NCI-H526 treated with DMSO at 0.1 percent for 48 hours (cell line): ENCODE measurements around the gene KYAT1.

Experiments
- DNase-seq: peaks from one replicate; lab custom pipeline; 2025; lab: John Stamatoyannopoulos, UW

KYAT1 gene

GRCh38 chr9:128838338-128838737 lies 43.4 kb downstream of the KYAT1 start:
- no peak for DNase-seq

DNA sequence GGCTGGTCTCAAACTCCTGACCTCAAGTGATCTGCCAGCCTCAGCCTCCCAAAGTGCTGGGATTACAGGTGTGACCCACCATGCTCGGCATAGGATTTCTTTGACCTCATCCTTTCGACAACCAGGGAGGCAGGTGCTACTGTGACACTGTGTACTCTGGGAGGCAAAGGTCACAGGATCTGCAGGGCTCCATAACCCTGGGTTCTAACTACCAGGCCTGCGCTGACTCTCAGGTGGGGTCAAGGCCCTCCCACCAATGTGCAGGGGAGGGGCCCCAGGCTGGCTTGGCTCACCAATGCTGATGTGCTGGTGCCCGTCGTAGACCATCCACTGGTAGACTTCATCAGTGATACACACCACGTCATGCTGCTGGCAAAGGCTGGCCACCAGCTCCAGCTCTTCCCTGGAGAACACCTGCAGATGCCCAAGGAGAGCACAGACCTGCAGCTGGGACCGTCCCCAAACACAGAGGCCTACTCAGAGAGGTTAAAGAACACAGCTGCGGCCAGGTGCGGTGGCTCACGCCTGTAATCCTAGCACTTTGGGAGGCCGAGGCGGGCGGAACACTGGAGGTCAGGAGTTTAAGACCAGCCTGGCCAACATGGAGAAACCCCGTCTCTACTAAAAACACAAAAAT lies 45.1 kb downstream of the KYAT1 start:
- DNase-seq = no peak

DNA sequence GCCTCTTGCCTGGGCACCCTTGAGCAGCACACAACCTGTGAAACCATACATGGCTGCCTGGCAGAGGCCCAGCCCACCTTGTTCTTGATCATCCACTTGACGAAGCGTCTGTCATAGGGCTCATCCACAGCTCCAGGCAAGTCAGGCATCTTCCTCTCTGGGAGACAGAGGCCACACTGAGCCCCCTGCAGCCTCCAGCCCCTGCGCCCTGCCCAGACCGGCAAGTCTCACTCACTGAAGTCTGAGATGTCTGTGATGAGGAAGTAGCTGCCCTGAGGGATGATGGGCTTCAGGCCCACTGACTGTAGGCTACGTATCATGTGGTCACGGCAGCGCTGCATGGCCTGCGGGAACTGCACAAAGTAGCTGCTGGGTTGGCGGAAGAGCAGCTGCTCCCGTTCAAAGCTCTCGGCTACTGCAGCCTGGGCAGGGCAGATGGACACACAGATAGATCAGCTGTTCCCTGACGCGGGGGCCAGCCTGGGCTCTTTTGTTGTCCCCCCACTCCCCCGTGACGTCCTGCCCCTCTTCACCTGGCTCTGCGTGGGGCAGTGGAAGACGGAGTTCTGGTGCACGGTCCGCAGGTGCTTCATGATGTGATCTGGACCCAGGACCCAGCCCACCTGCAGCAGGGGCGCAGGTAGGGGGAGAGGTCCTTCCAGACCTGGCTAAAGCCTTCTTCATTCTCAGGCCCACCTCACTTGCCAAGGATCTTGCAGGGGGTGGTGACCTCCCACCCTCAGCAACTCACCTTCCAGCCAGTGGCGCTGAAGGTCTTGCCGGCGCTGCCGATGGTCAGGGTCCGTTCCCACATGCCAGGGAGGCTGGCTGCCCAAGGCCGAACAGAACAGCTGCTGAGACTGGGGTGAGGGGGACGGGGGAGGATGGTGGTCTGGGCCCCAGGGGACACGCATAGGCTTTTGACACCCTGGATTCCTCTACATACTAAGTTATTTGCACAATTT lies 46.2 kb downstream of the KYAT1 start:
- no peak for DNase-seq

DNA sequence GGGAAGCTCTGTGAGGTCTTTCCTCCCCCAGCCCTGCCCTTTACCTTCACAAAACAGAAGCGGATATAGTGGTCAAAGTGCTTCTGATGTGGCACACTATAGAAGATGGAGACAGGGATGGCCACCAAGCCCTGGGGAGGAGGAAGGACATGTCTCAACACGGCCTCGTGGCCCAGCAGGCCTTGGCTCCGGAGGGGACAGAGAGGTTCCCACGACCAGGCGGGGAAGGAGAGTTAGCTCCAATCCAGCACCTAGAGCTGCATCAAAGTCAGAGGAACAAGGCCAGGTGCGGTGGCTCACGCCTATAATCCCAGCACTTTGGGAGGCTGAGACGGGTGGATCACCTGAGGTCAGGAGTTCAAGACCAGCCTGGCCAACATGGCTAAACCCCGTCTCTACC lies 48.1 kb downstream of the KYAT1 start:
- no peak for DNase-seq

- peak; percentile 83 for DNase-seq
These were observed 52.1 kb downstream of the KYAT1 start, which contains the start of gene SPOUT1 for GRCh38 chr9:128829477-128830251. Gene SPOUT1, minus strand, starts transcription at chr9:128829794. Its CDS starts 14 bp downstream, at chr9:128829780.

- no peak for DNase-seq
These were observed 52.9 kb downstream of the KYAT1 start for GRCh38 chr9:128828719-128829452.

GRCh38 chr9:128828267-128828666 lies 53.5 kb downstream of the KYAT1 start:
- DNase-seq = no peak

- no peak for DNase-seq
These were observed 55.6 kb downstream of the KYAT1 start for GRCh38 chr9:128825923-128826700.

GRCh38 chr9:128824911-128825310 lies 56.8 kb downstream of the KYAT1 start:
- no peak for DNase-seq

GRCh38 chr9:128823903-128824406 lies 57.8 kb downstream of the KYAT1 start:
- DNase-seq = no peak

DNA sequence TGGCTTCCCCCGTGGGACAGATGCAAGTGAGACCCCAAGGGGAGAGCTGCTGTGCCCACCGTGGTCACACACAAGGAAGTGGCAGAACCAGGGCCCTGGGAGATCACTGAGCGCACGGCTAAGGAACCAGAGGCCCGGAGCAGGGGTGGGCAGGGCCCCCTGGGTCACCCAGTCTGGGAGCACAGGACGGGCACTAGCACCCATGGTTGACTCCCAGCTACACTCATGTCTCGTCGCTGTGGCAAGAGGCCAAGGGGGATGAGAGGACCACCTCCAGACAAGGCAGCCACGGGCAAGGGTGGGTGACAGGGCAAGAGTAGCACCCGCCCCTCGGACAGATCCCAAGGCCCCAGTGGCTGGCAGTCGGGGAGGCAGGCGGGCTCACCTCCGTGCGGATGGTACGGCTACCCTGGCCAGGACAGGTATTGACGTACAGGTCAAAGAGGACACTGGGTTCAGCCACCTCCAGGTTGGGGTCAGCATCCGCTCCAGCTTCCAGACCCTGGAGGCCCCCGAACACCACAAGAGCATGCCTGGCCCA lies 58.3 kb downstream of the KYAT1 start:
- no peak for DNase-seq

DNA sequence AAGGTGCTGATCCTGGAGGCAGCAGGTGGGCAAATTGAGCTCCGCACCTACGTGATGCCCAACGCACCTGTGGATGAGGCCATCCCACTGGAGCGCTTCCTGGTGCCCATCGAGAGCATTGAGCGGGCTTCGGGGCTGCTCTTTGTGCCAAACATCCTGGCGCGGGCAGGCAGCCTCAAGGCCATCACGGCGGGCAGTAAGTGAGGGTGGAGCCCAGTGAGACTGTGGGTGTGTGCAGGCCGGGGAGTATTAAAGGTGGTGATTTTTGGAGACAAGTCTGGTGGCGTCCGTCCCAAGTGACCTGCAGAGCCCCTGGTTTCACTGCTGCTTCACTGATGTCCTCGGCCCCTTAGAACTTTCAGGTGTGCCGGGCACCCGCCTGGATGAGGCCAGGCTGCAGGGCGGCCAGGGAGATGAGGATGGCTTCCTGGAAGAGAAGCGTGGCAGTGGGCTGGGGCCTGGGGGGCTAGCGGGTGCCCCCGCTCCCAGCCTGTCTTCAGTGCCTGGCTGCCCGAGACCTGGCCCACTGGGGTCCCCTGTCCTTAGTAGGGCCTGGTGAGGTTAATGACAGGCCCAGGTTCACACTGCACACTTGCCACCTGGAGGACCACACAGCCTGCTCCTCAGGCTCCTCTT lies 59.2 kb downstream of the KYAT1 start:
- DNase-seq = no peak

DNA sequence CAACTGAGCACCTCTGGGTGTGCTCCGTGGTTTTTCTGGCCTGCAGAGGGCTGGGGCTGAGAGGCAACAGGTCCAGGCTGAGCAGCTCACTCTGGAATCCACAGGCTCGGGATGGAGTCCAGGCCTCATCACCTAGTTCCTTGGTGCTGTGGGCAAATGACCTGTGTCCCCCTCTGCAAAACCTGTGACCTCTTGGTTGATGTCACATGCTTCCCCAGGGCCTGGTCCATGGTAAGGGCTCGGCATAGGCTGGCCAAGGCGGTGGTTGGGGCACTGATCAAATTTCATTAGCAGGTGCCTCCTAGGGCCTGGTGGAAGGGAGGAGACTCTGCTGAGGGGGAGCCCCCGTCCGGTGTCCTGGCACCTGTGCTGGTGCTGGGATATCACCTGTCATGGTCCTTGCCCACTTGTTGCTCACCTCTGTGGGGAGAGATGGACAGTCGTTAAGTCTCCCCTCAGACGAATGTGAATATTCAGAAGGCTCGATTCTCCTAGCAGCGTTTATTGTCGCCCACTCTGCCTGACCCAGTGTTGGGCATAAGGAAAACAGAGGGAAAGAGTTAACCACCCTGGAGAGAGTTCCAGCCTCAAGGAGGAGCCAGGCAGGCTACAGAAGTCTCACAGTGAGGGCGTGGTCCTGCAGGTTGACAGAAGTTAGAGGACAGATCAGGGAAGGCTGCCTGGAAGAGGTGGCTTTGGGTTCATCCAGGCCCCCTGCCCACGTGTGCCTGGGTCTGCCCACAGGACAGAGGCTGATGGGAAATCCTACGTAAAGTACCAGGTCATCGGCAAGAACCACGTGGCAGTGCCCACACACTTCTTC lies 60.0 kb downstream of the KYAT1 start:
- DNase-seq = no peak

- DNase-seq = no peak
These were observed 60.8 kb downstream of the KYAT1 start for GRCh38 chr9:128820665-128821583.

GRCh38 chr9:128819716-128820664 lies 61.8 kb downstream of the KYAT1 start:
- peak; percentile 42 for DNase-seq

- no peak for DNase-seq
These were observed 62.7 kb downstream of the KYAT1 start for GRCh38 chr9:128818839-128819715.
